Measurements from ENCODE around the gene NFS1. TPM values are rescaled to one million over a fixed set of nuclear protein-coding genes. Genes with fewer than 3 reads are reported as not detected.
A peak's percentile ranks its signal among the peaks of the same experiment; 100 is the strongest.

NFS1 gene
- total RNA-seq, 1 experiment from 2014 or later, result 75.8 TPM

DNA sequence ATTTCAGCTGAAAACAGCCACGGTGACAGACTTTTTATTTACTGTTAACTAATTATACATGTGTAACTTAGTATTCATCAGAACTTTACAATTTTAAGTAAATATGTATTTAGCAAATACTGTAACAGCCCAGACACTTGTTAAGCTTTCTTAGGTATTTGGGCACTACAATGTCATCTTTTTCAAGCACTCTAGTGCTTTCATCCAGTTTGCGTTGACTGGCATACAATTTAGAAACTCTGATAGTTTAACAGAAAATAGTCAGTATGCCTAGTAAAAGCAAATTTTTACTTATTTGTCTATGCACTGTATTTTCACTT lies 32.3 kb upstream of the NFS1 start:
- Histone ChIP-seq H3K27me3 (ENCODE audit: low read length) (no peaks in the 10 kb centered on the region), H3K9ac (ENCODE audit: low read length) (no peak overlapping the region), H2AFZ (ENCODE audit: low read length) (no peak overlapping the region), H3K4me3 (ENCODE audit: low read length) (no peak overlapping the region), H3K4me1 (ENCODE audit: insufficient read depth, low read length) (0 out of 2 replicates have a peak, but pooled peaks cover 11% of the 10 kb centered on the region), H3K79me2 (ENCODE audit: low read length) (peaks cover 94% of the 10 kb centered on the region), H3K9me3 (ENCODE audit: low read length) (no peaks in the 10 kb centered on the region), H3K9me2 (replicated peaks; ENCODE audit: low read length) (no peaks in the 10 kb centered on the region), H3K36me3 (ENCODE audit: low read depth, low read length) (peaks cover 92% of the 10 kb centered on the region), H3F3A (ENCODE audit: low read length, unreplicated experiment) (no peaks in the 10 kb centered on the region), H4K20me1 (ENCODE audit: low read length) (peaks cover 87% of the 10 kb centered on the region), H3K27ac (ENCODE audit: low read length) (no peak overlapping the region), H3K4me2 (ENCODE audit: low read length) (no peak overlapping the region)
- ChIA-PET CTCF (no interaction called here), POLR2A (ENCODE audit: unreplicated experiment) (interaction anchor here (1.0 kb wide), 1 partner anchor 11 kb away, joined by 3 read pairs; the partner anchor contains the start of gene RBM39)
- ATAC-seq (peak; percentile 35; the same call in 1 of the 2 replicates), DNase-seq (no peak)
- no peak for TF ChIP-seq EZH2phosphoT487 (IDR thresholded peaks at IDR 0.05; ENCODE audit: borderline replicate concordance, low read length)
- no TSS peak for BruUV-seq (replicated peaks)
- intact Hi-C loops (cut with micrococcal nuclease), result no loop called here

DNA sequence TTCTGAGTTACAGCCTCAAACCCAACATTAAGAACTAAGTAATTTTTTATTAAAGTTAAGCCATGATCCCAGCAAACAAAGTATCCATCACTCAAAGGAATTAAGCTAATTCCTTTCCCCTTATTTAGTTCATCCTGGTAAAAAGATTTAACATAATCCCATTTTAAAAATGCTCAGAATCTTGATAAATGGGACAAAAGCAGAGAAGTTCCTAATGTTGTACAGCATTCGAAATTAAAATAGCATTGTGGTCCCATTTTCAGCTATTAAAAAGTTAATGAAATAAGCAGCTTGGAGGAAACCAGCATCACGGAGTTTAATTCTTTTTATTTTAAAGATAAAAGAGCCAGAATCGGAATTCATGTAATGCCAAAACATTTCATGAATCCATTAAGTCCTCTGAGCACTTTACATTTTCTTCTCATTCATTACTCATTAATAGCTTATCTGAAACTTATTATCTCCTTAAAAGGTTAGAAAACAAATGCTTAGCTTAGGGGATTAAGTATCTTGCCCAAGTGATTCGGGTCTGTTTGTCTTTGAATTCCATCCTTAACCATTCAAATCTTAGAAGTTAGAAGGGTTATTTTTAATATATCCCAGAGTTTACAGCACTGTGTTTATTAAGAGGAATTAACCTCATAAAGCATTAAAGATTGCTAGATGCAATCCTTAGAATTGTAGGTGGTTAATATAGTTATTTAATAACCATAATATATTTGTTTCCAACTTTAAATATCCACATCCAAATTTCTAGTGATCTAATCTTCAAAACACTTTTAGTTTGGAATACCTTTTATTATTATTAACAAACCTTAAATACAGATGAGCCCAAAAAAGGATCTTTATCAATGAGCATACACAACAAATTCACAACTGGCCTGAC lies 31.7 kb upstream of the NFS1 start:
- Histone ChIP-seq H4K20me1 (ENCODE audit: low read length) (peaks cover 84% of the 10 kb centered on the region), H3K27me3 (ENCODE audit: low read length) (no peaks in the 10 kb centered on the region), H3F3A (ENCODE audit: low read length, unreplicated experiment) (no peaks in the 10 kb centered on the region), H3K27ac (ENCODE audit: low read length) (no peak overlapping the region), H3K36me3 (ENCODE audit: low read depth, low read length) (peaks cover 91% of the 10 kb centered on the region), H3K4me3 (ENCODE audit: low read length) (no peak overlapping the region), H3K9ac (ENCODE audit: low read length) (no peak overlapping the region), H3K9me2 (replicated peaks; ENCODE audit: low read length) (no peaks in the 10 kb centered on the region), H3K79me2 (ENCODE audit: low read length) (peaks cover 94% of the 10 kb centered on the region), H3K4me2 (ENCODE audit: low read length) (no peak overlapping the region), H2AFZ (ENCODE audit: low read length) (no peak overlapping the region), H3K4me1 (ENCODE audit: insufficient read depth, low read length) (0 out of 2 replicates have a peak, but pooled peaks cover 8% of the 10 kb centered on the region), H3K9me3 (ENCODE audit: low read length) (no peaks in the 10 kb centered on the region)
- intact Hi-C loops (cut with micrococcal nuclease), result no loop called here
- POLR2A ChIA-PET (ENCODE audit: unreplicated experiment), result interaction anchor here (1.0 kb wide), 1 partner anchor 11 kb away, joined by 3 read pairs; the partner anchor contains the start of gene RBM39
- no peak for ATAC-seq
- TF ChIP-seq EZH2phosphoT487 (IDR thresholded peaks at IDR 0.05; ENCODE audit: borderline replicate concordance, low read length) (no peak), EZH2 (IDR thresholded peaks at IDR 0.05; ENCODE audit: low read length, unreplicated experiment) (no peak)
- TF ChIP-seq, protein P1, sequence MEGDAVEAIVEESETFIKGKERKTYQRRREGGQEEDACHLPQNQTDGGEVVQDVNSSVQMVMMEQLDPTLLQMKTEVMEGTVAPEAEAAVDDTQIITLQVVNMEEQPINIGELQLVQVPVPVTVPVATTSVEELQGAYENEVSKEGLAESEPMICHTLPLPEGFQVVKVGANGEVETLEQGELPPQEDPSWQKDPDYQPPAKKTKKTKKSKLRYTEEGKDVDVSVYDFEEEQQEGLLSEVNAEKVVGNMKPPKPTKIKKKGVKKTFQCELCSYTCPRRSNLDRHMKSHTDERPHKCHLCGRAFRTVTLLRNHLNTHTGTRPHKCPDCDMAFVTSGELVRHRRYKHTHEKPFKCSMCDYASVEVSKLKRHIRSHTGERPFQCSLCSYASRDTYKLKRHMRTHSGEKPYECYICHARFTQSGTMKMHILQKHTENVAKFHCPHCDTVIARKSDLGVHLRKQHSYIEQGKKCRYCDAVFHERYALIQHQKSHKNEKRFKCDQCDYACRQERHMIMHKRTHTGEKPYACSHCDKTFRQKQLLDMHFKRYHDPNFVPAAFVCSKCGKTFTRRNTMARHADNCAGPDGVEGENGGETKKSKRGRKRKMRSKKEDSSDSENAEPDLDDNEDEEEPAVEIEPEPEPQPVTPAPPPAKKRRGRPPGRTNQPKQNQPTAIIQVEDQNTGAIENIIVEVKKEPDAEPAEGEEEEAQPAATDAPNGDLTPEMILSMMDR (conservative IDR thresholded peaks at IDR 0.05; ENCODE audit: low read depth, low read length), result no peak
- DNase-seq, result no peak
- no TSS peak for BruUV-seq (replicated peaks)
- CTCF ChIA-PET, result interaction anchor here (0.5 kb wide), 1 partner anchor 634 kb away, joined by 3 read pairs; no protein-coding TSS in a partner anchor

DNA sequence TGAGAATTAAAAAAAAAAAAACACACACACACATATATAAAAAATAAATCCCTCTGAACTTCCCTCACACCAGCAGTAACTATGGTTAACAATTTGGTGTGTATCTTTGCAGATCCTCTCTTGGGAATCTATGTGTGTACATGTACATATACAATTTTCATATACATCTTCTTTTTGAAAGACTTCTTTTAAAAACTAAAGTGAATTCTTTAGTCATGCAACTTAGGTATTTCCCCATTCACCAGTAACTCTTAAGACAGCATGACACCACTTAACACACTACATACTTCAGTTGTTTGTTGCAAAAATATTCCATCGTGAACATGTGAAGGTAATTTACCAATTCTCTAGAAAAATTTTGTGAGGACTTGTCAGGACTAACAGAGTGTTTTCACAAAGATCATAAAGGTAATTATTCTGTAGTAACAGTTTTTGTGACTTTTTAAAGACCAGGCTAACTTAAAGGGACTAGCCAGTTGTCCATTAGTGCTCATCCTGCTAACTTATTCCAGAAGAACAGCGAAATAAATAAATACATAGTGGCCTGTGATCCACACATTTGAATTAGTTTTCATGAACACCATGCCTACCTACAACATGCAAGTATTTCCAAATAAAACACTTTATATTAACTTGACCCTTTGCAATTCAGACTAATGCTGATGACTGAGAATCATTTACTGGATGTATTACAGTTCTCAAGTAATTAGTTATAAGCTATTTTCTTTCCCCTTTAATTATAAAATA lies 30.9 kb upstream of the NFS1 start:
- H3K27ac ChIP-seq (ENCODE audit: low read length), result no peak overlapping the region
- ChIA-PET POLR2A (ENCODE audit: unreplicated experiment) (interaction anchor here (0.8 to 1.1 kb wide), 2 partner anchors 12 to 112 kb away, joined by 4 to 5 read pairs; partner anchors contain the start of gene RBM39), CTCF (no interaction called here)
- no peak overlapping the region for H3K9ac ChIP-seq (ENCODE audit: low read length)
- no peaks in the 10 kb centered on the region for H3K27me3 ChIP-seq (ENCODE audit: low read length)
- no TSS peak for BruUV-seq (replicated peaks)
- DNase-seq (no peak), ATAC-seq (no peak)
- no peak overlapping the region for H3K4me2 ChIP-seq (ENCODE audit: low read length)
- no peak overlapping the region for H3K4me3 ChIP-seq (ENCODE audit: low read length)
- intact Hi-C loops (cut with micrococcal nuclease), result no loop called here
- peaks cover 91% of the 10 kb centered on the region for H3K36me3 ChIP-seq (ENCODE audit: low read depth, low read length)
- H3F3A ChIP-seq (ENCODE audit: low read length, unreplicated experiment), result no peaks in the 10 kb centered on the region
- peaks cover 94% of the 10 kb centered on the region for H3K79me2 ChIP-seq (ENCODE audit: low read length)
- no peaks in the 10 kb centered on the region for H3K9me3 ChIP-seq (ENCODE audit: low read length)
- peaks cover 80% of the 10 kb centered on the region for H4K20me1 ChIP-seq (ENCODE audit: low read length)
- 0 out of 2 replicates have a peak, but pooled peaks cover under 1% of the 10 kb centered on the region for H3K4me1 ChIP-seq (ENCODE audit: insufficient read depth, low read length)
- no peak overlapping the region for H2AFZ ChIP-seq (ENCODE audit: low read length)
- H3K9me2 ChIP-seq (replicated peaks; ENCODE audit: low read length), result no peaks in the 10 kb centered on the region
- TF ChIP-seq, protein P1 (conservative IDR thresholded peaks at IDR 0.05; ENCODE audit: low read depth, low read length), result no peak
- TF ChIP-seq EZH2phosphoT487 (IDR thresholded peaks at IDR 0.05; ENCODE audit: borderline replicate concordance, low read length) (no peak), EZH2 (IDR thresholded peaks at IDR 0.05; ENCODE audit: low read length, unreplicated experiment) (no peak)

All from PC-3 (cell line).